NCI-H146 treated with DMSO at 0.1 percent for 48 hours (cell line): ENCODE data around the gene HTD2.
"Not testable (repeated sequence)": the region's sequence is repeated elsewhere in the genome, so short reads cannot be mapped to it uniquely, and the experiment has no call there.

Source experiments
- DNase-seq: peaks from one replicate; lab custom pipeline; 2025; ENCODE audit not compliant: unreplicated experiment; lab: John Stamatoyannopoulos, UW

Gene HTD2

GRCh38 chr3:58305882-58306711 lies at the start of gene HTD2, which contains the start of gene RPP14:
HTD2 (plus strand) TSS chr3:58306520; CDS start chr3:58317614, 11,094 bp downstream.
RPP14 (plus strand) TSS chr3:58306245; CDS start chr3:58310330, 4,085 bp downstream.
- DNase-seq, result peak; percentile 78

- DNase-seq, result no peak
These were observed 47.8 kb upstream of the HTD2 start for GRCh38 chr3:58258392-58259055.

- no peak for DNase-seq
These were observed 46.0 kb upstream of the HTD2 start for GRCh38 chr3:58260261-58260731.

GRCh38 chr3:58260733-58261132 lies 45.6 kb upstream of the HTD2 start:
- no peak for DNase-seq

- no peak for DNase-seq
These were observed 44.2 kb upstream of the HTD2 start for GRCh38 chr3:58261954-58262666.

- DNase-seq, result no peak
These were observed 39.7 kb upstream of the HTD2 start for GRCh38 chr3:58266577-58266976.

GRCh38 chr3:58267543-58267942 lies 38.8 kb upstream of the HTD2 start:
- not testable (repeated sequence) for DNase-seq

GRCh38 chr3:58269356-58269755 lies 37.0 kb upstream of the HTD2 start:
- DNase-seq, result no peak

- DNase-seq, result no peak
These were observed 35.8 kb upstream of the HTD2 start for GRCh38 chr3:58270485-58270884.

- DNase-seq, result no peak
These were observed 34.3 kb upstream of the HTD2 start for GRCh38 chr3:58271901-58272501.

- DNase-seq, result no peak
These were observed 33.4 kb upstream of the HTD2 start for GRCh38 chr3:58272891-58273290.

GRCh38 chr3:58273362-58273761 lies 33.0 kb upstream of the HTD2 start:
- DNase-seq, result not testable (repeated sequence)

GRCh38 chr3:58274027-58274614 lies 32.2 kb upstream of the HTD2 start:
- no peak for DNase-seq

- DNase-seq, result no peak
These were observed 25.3 kb upstream of the HTD2 start for GRCh38 chr3:58281069-58281468.

- no peak for DNase-seq
These were observed 21.0 kb upstream of the HTD2 start for GRCh38 chr3:58285334-58285733.

- no peak for DNase-seq
These were observed 19.0 kb upstream of the HTD2 start for GRCh38 chr3:58287354-58287753.

- no peak for DNase-seq
These were observed 18.1 kb upstream of the HTD2 start for GRCh38 chr3:58288011-58288728.

- DNase-seq, result not testable (repeated sequence)
These were observed 17.2 kb upstream of the HTD2 start for GRCh38 chr3:58288964-58289613.

- not testable (repeated sequence) for DNase-seq
These were observed 15.9 kb upstream of the HTD2 start for GRCh38 chr3:58290446-58290845.
